Adrenal gland (tissue), 12 donors: ENCODE results near the gene CCDC93. TPM values are rescaled to one million over a fixed set of nuclear protein-coding genes. Genes with fewer than 3 reads are reported as not detected.
A peak's percentile ranks its signal among the peaks of the same experiment; 100 is the strongest.

Experiments used
- DNase-seq, 7 donors: peaks; one replicate each; pipeline ENCODE4 v3.0.0-alpha.2; 2019 to 2020
- H3K27ac ChIP-seq, 5 donors: fragments of 200-600 bp; sonication (generic) in 4 of 5; 1 replicate in 3 of 5; 2 replicates in 2 of 5; pipeline versions ENCODE4 v1.5.1 to v1.8.0; 2016 to 2020; ENCODE audit warnings: mild to moderate bottlenecking in 1 of 5
- H3K27me3 ChIP-seq: fragments of 200-600 bp; 2 replicates; pipeline ENCODE4 v1.8.0; 2021
- H3K36me3 ChIP-seq, 2 donors: fragments of 200-600 bp; replicated peaks in 1 of 2; 1 replicate in 1 of 2; 2 replicates in 1 of 2; pipeline versions ENCODE4 v1.5.1 to v1.8.0; 2018 to 2022
- H3K4me1 ChIP-seq, 2 donors: fragments of 200-600 bp; replicated peaks in 1 of 2; 1 replicate in 1 of 2; 2 replicates in 1 of 2; pipeline versions ENCODE4 v1.5.1 to v1.8.0; 2018 to 2021
- H3K4me3 ChIP-seq, 4 donors: fragments of 200-600 bp; sonication (generic) in 3 of 4; one replicate each; pipeline ENCODE4 v1.5.1; 2016 to 2018
- H3K9me3 ChIP-seq, 3 donors: fragments of 200-600 bp; sonication (generic) in 1 of 3; replicated peaks in 1 of 3; 1 replicate in 2 of 3; 2 replicates in 1 of 3; pipeline versions ENCODE4 v1.5.1 to v1.8.0; 2016 to 2021
- CTCF ChIP-seq, 6 experiments: fragments of 450-650 bp in 4 of 6; fragments of 200-600 bp in 2 of 6; sonication (generic) in 1 of 6; IDR thresholded peaks; 1 replicate in 5 of 6; 2 replicates in 1 of 6; pipeline versions ENCODE4 v1.5.1 to v1.8.0; 2016 to 2021; ENCODE audit warnings: antibody characterized with exemption in 6 of 6, mild to moderate bottlenecking in 2 of 6, moderate library complexity in 1 of 6
- POLR2A ChIP-seq, 2 donors: fragments of 450-650 bp; IDR thresholded peaks; one replicate each; pipeline ENCODE4 v1.6.1; 2017; ENCODE audit warnings: antibody characterized with exemption in 2 of 2, mild to moderate bottlenecking in 2 of 2, moderate library complexity in 1 of 2
- WGBS, 4 donors: extraction: QIAGEN DNeasy Blood & Tissue Kit in 2 of 4; methylation state at CpG; one replicate each; pipeline versions ENCODE4 v1.1.5 to v1.1.7; 2013 to 2017; 5-methylcytosine and 5-hydroxymethylcytosine counted together
- intact Hi-C, 2 donors: fragments of 100-400 bp; cut with DNase I; formaldehyde crosslinking; loops; one replicate each; pipeline versions ENCODE4 v1.14.1 to v1.15.0; 2022 to 2023
- polyA plus RNA-seq, 3 donors: library from polyadenylated mRNA; stranded (reverse); fragments of 200-250 nt in 2 of 3; fragments of 350-450 nt in 1 of 3; fragmentation: Illumina TruSeq in 1 of 3; extraction: RNeasy Lipid Tissue Mini Kit (QIAGEN cat#74804) in 1 of 3; gene quantifications; one replicate each; pipeline ENCODE4 v1.2.3, GENCODE V29; 2013 to 2014
- total RNA-seq, 9 donors: library from RNA; depleted of rRNA in 4 of 9; stranded (reverse); fragments of >200 nt in 4 of 9; fragments of 120-200 nt in 1 of 9; fragmentation: NEBNext Ultra II Directional in 1 of 9; extraction: Animal tissue kit (Norgen Biotek cat#: 25700) in 1 of 9; gene quantifications; one replicate each; pipeline versions ENCODE4 v1.1.0 to v1.2.4, GENCODE V29; 2013 to 2023
- donor health status: healthy with polysubstance abuse.
- donor health status: Bipolar disorder and iron deficiency.
- donor health status: DM: yes; HTN: yes; CAD: no.
- donor health status: DM: no; HTN: no; CAD: no.
- donor health status: DM: no; HTN: no; CAD: no.
- donor health status: DM: yes; HTN: yes; CAD: no.

Gene CCDC93
- total and polyA plus RNA-seq, 12 donors, result 10.9 to 50.6 (median 33.8) TPM

GRCh38 chr2:117941693-117942092, 72.2 kb downstream of the CCDC93 start:
- H3K9me3 ChIP-seq, result no peaks in the 10 kb centered on the region
- WGBS, 4 donors, result 93 to 96% (median 95%) methylated on average over 5 of the region's 5 CpGs
- no peak overlapping the region for H3K27ac ChIP-seq
- H3K27me3 ChIP-seq, result no peaks in the 10 kb centered on the region
- intact Hi-C loops, result loop anchor here in 1 of 2 donors (10.0 kb wide), 2 partner anchors 53 to 107 kb away; no protein-coding TSS in a partner anchor
- H3K36me3 ChIP-seq, result peaks cover 0 to 90% of the 10 kb centered on the region in 2 donors
- peaks cover 21 to 29% of the 10 kb centered on the region in 2 donors for H3K4me1 ChIP-seq
- DNase-seq, result no peak
- no peak overlapping the region for H3K4me3 ChIP-seq
- no peak for TF ChIP-seq POLR2A (IDR thresholded peaks at IDR 0.05)
- TF ChIP-seq CTCF (IDR thresholded peaks at IDR 0.05), result no peak

GRCh38 chr2:117940436-117940835, 73.4 kb downstream of the CCDC93 start:
- no peak for DNase-seq
- Histone ChIP-seq H3K9me3 (no peaks in the 10 kb centered on the region), H3K4me3 (no peak overlapping the region), H3K27ac (no peak overlapping the region), H3K4me1 (peaks cover 22 to 31% of the 10 kb centered on the region in 2 donors), H3K36me3 (peaks cover 0 to 88% of the 10 kb centered on the region in 2 donors), H3K27me3 (no peaks in the 10 kb centered on the region)
- TF ChIP-seq CTCF (IDR thresholded peaks at IDR 0.05) (no peak), POLR2A (IDR thresholded peaks at IDR 0.05) (no peak)
- intact Hi-C loops, result loop anchor here in 1 of 2 donors (10.0 kb wide), 2 partner anchors 54 to 106 kb away; no protein-coding TSS in a partner anchor

- DNase-seq, result no peak
- H3K27me3 ChIP-seq, result no peaks in the 10 kb centered on the region
- H3K9me3 ChIP-seq, result no peaks in the 10 kb centered on the region
- H3K27ac ChIP-seq, result no peak overlapping the region
- intact Hi-C loops, result no loop called here
- no peak for TF ChIP-seq POLR2A (IDR thresholded peaks at IDR 0.05)
- TF ChIP-seq CTCF (IDR thresholded peaks at IDR 0.05), result no peak
- H3K4me3 ChIP-seq, result no peak overlapping the region
- WGBS, 4 donors, result 93 to 96% (median 95%) methylated on average over 2 of the region's 2 CpGs
- peaks cover 0 to 88% of the 10 kb centered on the region in 2 donors for H3K36me3 ChIP-seq
- peaks cover 22 to 27% of the 10 kb centered on the region in 2 donors for H3K4me1 ChIP-seq
Measured at GRCh38 chr2:117938611-117939010, 75.3 kb downstream of the CCDC93 start.

GRCh38 chr2:117936871-117937428, 76.9 kb downstream of the CCDC93 start:
- DNase-seq, result peak; percentile 32 to 79 (median 63)
- TF ChIP-seq POLR2A (IDR thresholded peaks at IDR 0.05) (no peak), CTCF (IDR thresholded peaks at IDR 0.05) (peak in 1 of 6 experiments; percentile 8)
- 30 to 56% (median 50%) methylated on average over 5 of the region's 5 CpGs for WGBS, 4 donors
- peak overlapping the region in 1 of 5 donors; percentile 2 for H3K27ac ChIP-seq
- no peak overlapping the region for H3K4me3 ChIP-seq
- peaks cover 0 to 89% of the 10 kb centered on the region in 2 donors for H3K36me3 ChIP-seq
- intact Hi-C loops, result no loop called here
- H3K4me1 ChIP-seq, result peaks cover 11 to 12% of the 10 kb centered on the region in 2 donors
- H3K27me3 ChIP-seq, result no peaks in the 10 kb centered on the region
- H3K9me3 ChIP-seq, result no peaks in the 10 kb centered on the region
